ENCODE measurements around the gene EHBP1. TPM values are rescaled to one million over a fixed set of nuclear protein-coding genes. Genes with fewer than 3 reads are reported as not detected.

EHBP1 gene
- total and polyA plus RNA-seq, 2 donors (not counting 3 experiments of a cell fraction or from before 2014, with no cell fraction given) = 8.4 to 34.8 TPM

DNA sequence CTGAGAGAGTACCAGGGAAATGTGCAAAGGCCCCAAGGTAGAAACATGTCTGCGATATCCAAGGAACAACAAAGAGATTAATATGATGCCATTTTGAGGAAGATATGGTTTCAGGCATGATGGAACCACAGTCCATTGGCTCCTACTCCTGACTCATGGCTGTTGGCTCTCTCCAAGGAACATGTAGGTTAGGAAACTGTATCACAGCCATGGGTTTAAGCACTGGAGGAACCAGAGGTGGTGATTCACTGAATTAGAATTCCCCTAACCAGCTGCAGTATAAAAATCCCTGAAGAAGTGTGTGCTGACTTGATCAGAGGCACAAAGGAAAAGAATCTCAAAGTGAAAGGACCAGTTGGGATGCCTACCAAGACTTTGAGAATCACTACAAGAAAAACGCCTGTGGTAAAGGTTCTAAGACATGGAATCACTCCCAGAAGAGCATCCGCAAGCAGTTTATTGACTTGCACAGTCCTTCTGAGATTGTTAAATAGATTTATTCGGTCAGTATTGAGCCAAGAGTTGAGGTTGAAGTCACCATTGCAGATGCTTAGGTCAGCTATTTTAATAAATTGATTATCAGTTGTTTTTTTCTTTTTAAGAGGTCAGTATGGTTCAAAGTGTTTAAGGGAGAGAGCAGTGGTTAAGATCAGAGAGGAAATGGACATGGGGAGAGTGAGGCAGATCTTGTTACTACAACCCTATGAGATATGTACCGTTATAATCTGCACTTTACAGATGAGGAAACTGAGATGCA lies 234.4 kb downstream of the EHBP1 start:
- dilution Hi-C loops (cut with MboI; ENCODE audit: extremely low pct_ligation_motif_present, low sequenced_read_pairs) (no loop called here), intact Hi-C loops (cut with micrococcal nuclease) (loop anchor here (5.0 to 10.0 kb wide), 2 partner anchors 485 to 547 kb away; no protein-coding TSS in a partner anchor)
- TF ChIP-seq POLR2A (IDR thresholded peaks at IDR 0.05; ENCODE audit: low read depth, low read length) = no peak
- TF ChIP-seq, protein P1, sequence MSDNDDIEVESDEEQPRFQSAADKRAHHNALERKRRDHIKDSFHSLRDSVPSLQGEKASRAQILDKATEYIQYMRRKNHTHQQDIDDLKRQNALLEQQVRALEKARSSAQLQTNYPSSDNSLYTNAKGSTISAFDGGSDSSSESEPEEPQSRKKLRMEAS (IDR thresholded peaks at IDR 0.05; ENCODE audit: insufficient read depth, insufficient read length) = no peak
- no peak for TF ChIP-seq POLR2AphosphoS5 (IDR thresholded peaks at IDR 0.05; ENCODE audit: insufficient read depth, low read depth, low read length)
- TF ChIP-seq JUN (IDR thresholded peaks at IDR 0.05; ENCODE audit: borderline replicate concordance, insufficient read depth, insufficient read length, low read depth) = no peak
- no peak for TF ChIP-seq EZH2 (IDR thresholded peaks at IDR 0.05; ENCODE audit: borderline replicate concordance, low read depth, low read length, severe bottlenecking)
- no peak for TF ChIP-seq FOS (IDR thresholded peaks at IDR 0.05; ENCODE audit: borderline replicate concordance, insufficient read depth, low read length)
- FAIRE-seq (no peak), DNase-seq (ENCODE audit: low read depth, low spot score) (no peak)
- H3K4me3 ChIP-seq (replicated peaks in 1 of 3; ENCODE audit: insufficient read depth in 1 of 3, low read depth in 1 of 3, low read length in 3 of 3) = no peak overlapping the region
- BruUV-seq (replicated peaks) = no TSS peak
- H3K9me3 ChIP-seq (replicated peaks; ENCODE audit: control insufficient read depth, insufficient read depth, low read length) = no peaks in the 10 kb centered on the region
- POLR2A ChIA-PET = no interaction called here
- H3K9me1 ChIP-seq (replicated peaks; ENCODE audit: control insufficient read depth, extremely low read depth, insufficient read depth, low read length) = peaks cover 2% of the 10 kb centered on the region
- no peak overlapping the region for H3K4me2 ChIP-seq (ENCODE audit: insufficient read depth, low read length)
- H3K27ac ChIP-seq (ENCODE audit: insufficient read depth, low read depth, low read length) = no peak overlapping the region
- H4K20me1 ChIP-seq (replicated peaks; ENCODE audit: control insufficient read depth, extremely low read depth, insufficient read depth, low read length) = no peaks in the 10 kb centered on the region
- H2AFZ ChIP-seq (ENCODE audit: low read depth, low read length) = no peak overlapping the region
- H3K27me3 ChIP-seq (ENCODE audit: control insufficient read depth in 2 of 2, insufficient read depth in 2 of 2, low read length in 2 of 2) = no peaks in the 10 kb centered on the region
- H3K79me2 ChIP-seq (ENCODE audit: control insufficient read depth, insufficient read depth, low read length) = no peaks in the 10 kb centered on the region
- H3K9ac ChIP-seq (replicated peaks; ENCODE audit: extremely low read depth, insufficient read depth, low read length) = no peak overlapping the region
- H3K4me1 ChIP-seq (ENCODE audit: control insufficient read depth, extremely low read depth, insufficient read depth, low read length) = no peaks in the 10 kb centered on the region
- no peaks in the 10 kb centered on the region for H3K36me3 ChIP-seq (ENCODE audit: control insufficient read depth in 2 of 2, extremely low read depth in 1 of 2, insufficient read depth in 2 of 2, low read length in 2 of 2)
- CTCF ChIA-PET = no interaction called here

DNA sequence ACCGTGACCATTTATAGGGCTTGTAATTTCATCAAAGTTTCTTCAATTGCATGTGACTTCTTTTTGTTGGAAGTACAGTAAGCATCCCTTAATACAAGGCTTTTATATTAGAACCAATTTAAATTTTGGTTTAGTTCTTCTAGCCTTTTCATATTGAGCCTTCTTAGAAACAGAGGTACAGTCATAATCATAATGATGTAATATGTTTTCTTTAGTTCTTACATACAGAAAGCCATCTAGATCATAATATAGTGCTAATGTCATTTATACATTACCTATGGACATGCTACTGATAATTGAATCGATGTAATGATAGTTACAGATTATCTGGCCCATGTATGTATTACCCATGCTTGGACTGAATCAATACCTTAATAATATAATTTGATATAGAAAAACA lies 235.2 kb downstream of the EHBP1 start:
- Histone ChIP-seq H2AFZ (ENCODE audit: low read depth, low read length) (no peak overlapping the region), H3K79me2 (ENCODE audit: control insufficient read depth, insufficient read depth, low read length) (no peaks in the 10 kb centered on the region), H3K27me3 (ENCODE audit: control insufficient read depth in 2 of 2, insufficient read depth in 2 of 2, low read length in 2 of 2) (no peaks in the 10 kb centered on the region), H3K36me3 (ENCODE audit: control insufficient read depth in 2 of 2, extremely low read depth in 1 of 2, insufficient read depth in 2 of 2, low read length in 2 of 2) (no peaks in the 10 kb centered on the region), H4K20me1 (replicated peaks; ENCODE audit: control insufficient read depth, extremely low read depth, insufficient read depth, low read length) (no peaks in the 10 kb centered on the region), H3K4me3 (replicated peaks in 1 of 3; ENCODE audit: insufficient read depth in 1 of 3, low read depth in 1 of 3, low read length in 3 of 3) (no peak overlapping the region), H3K4me1 (ENCODE audit: control insufficient read depth, extremely low read depth, insufficient read depth, low read length) (no peaks in the 10 kb centered on the region), H3K9me3 (replicated peaks; ENCODE audit: control insufficient read depth, insufficient read depth, low read length) (no peaks in the 10 kb centered on the region), H3K27ac (ENCODE audit: insufficient read depth, low read depth, low read length) (no peak overlapping the region), H3K4me2 (ENCODE audit: insufficient read depth, low read length) (no peak overlapping the region), H3K9ac (replicated peaks; ENCODE audit: extremely low read depth, insufficient read depth, low read length) (no peak overlapping the region), H3K9me1 (replicated peaks; ENCODE audit: control insufficient read depth, extremely low read depth, insufficient read depth, low read length) (peaks cover 2% of the 10 kb centered on the region)
- TF ChIP-seq POLR2AphosphoS5 (IDR thresholded peaks at IDR 0.05; ENCODE audit: insufficient read depth, low read depth, low read length) (no peak), GATA2 (IDR thresholded peaks at IDR 0.05; ENCODE audit: insufficient read depth, insufficient read length, low read depth, low read length) (no peak), EZH2 (IDR thresholded peaks at IDR 0.05; ENCODE audit: borderline replicate concordance, low read depth, low read length, severe bottlenecking) (no peak), JUN (IDR thresholded peaks at IDR 0.05; ENCODE audit: borderline replicate concordance, insufficient read depth, insufficient read length, low read depth) (no peak), POLR2A (IDR thresholded peaks at IDR 0.05; ENCODE audit: low read depth, low read length) (no peak), MYC (IDR thresholded peaks at IDR 0.05; ENCODE audit: low read depth, low read length) (no peak), FOS (IDR thresholded peaks at IDR 0.05; ENCODE audit: borderline replicate concordance, insufficient read depth, low read length) (no peak)
- TF ChIP-seq, protein P1 (IDR thresholded peaks at IDR 0.05; ENCODE audit: insufficient read depth, insufficient read length) = no peak
- TF ChIP-seq, protein P2, sequence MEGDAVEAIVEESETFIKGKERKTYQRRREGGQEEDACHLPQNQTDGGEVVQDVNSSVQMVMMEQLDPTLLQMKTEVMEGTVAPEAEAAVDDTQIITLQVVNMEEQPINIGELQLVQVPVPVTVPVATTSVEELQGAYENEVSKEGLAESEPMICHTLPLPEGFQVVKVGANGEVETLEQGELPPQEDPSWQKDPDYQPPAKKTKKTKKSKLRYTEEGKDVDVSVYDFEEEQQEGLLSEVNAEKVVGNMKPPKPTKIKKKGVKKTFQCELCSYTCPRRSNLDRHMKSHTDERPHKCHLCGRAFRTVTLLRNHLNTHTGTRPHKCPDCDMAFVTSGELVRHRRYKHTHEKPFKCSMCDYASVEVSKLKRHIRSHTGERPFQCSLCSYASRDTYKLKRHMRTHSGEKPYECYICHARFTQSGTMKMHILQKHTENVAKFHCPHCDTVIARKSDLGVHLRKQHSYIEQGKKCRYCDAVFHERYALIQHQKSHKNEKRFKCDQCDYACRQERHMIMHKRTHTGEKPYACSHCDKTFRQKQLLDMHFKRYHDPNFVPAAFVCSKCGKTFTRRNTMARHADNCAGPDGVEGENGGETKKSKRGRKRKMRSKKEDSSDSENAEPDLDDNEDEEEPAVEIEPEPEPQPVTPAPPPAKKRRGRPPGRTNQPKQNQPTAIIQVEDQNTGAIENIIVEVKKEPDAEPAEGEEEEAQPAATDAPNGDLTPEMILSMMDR (IDR thresholded peaks at IDR 0.05; ENCODE audit: extremely low read depth in 1 of 2, insufficient read depth in 1 of 2, low read depth in 1 of 2, low read length in 2 of 2) = no peak
- DNase-seq (ENCODE audit: low read depth, low spot score) = no peak
- no TSS peak for BruUV-seq (replicated peaks)
- no peak for FAIRE-seq
- ChIA-PET POLR2A (no interaction called here), CTCF (interaction anchor here (1.0 kb wide), 1 partner anchor 484 kb away, joined by 4 read pairs; no protein-coding TSS in a partner anchor)
- dilution Hi-C loops (cut with MboI; ENCODE audit: extremely low pct_ligation_motif_present, low sequenced_read_pairs) = no loop called here
- intact Hi-C loops (cut with micrococcal nuclease) = loop anchor here (5.0 to 10.0 kb wide), 2 partner anchors 484 to 547 kb away; no protein-coding TSS in a partner anchor
